Mesothelial cell of epicardium (in vitro differentiated cells): ENCODE measurements around the gene SGCG. TPM values are rescaled to one million over a fixed set of nuclear protein-coding genes. Genes with fewer than 3 reads are reported as not detected.
A peak's percentile ranks its signal among the peaks of the same experiment; 100 is the strongest.

Experiments
- DNase-seq, 2 experiments: peaks; one replicate each; pipeline ENCODE4 v3.0.0; 2021; ENCODE audit warnings: low spot score in 2 of 2; ENCODE audit not compliant: unreplicated experiment in 2 of 2
- H3K27ac Mint-ChIP-seq: 2 replicates; pipeline ENCODE4 v1.8.0; 2021; ENCODE audit warnings: mixed read lengths
- H3K27me3 Mint-ChIP-seq: 2 replicates; pipeline ENCODE4 v1.8.0; 2021; ENCODE audit warnings: low read depth, mixed read lengths
- H3K36me3 Mint-ChIP-seq: 2 replicates; pipeline ENCODE4 v1.8.0; 2021; ENCODE audit warnings: mixed read lengths
- H3K4me1 Mint-ChIP-seq: 2 replicates; pipeline ENCODE4 v1.8.0; 2021; ENCODE audit warnings: mixed read lengths
- H3K4me3 Mint-ChIP-seq: 2 replicates; pipeline ENCODE4 v1.8.0; 2021; ENCODE audit warnings: mild to moderate bottlenecking, moderate library complexity, mixed read lengths
- H3K9me3 Mint-ChIP-seq: 2 replicates; pipeline ENCODE4 v1.8.0; 2021; ENCODE audit warnings: mixed read lengths
- CTCF ChIP-seq: fragments of 200-600 bp; sonication (generic); IDR thresholded peaks from one replicate; pipeline ENCODE4 v1.5.0; 2021; ENCODE audit warnings: antibody characterized with exemption; ENCODE audit not compliant: unreplicated experiment
- total RNA-seq: library from RNA; stranded (reverse); gene quantifications from 3 replicates; pipeline ENCODE4 v1.2.1, GENCODE V29; 2021

Gene SGCG
- total RNA-seq, 1 donor from 2014 or later, result 12.9 TPM

DNA sequence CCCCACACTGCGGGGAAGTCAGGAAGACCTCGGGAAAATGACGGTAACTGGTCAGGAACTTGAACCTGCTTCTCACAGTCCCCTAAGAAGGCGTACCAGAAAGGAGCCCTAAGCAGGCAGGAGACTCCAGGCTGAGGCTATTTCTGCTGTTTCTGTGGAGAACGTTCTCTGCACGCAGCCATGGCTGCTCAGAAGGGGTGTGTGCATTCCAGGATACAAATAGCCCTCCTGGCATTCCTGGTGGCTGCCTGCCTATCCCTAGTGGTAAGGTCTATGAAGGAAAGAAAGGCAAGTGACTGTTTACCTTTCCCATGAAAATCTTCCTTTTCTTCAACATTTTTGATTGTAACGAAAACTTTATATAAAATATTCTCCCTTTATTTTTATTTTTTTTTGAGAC is 2.5 kb downstream of the SGCG start:
- Mint-ChIP-seq H3K27me3 (no peaks in the 10 kb centered on the region), H3K9me3 (no peaks in the 10 kb centered on the region), H3K36me3 (peaks cover 3% of the 10 kb centered on the region), H3K4me1 (peaks cover 30% of the 10 kb centered on the region), H3K27ac (no peak overlapping the region), H3K4me3 (no peak overlapping the region)
- DNase-seq, result no peak
- no peak for TF ChIP-seq CTCF

DNA sequence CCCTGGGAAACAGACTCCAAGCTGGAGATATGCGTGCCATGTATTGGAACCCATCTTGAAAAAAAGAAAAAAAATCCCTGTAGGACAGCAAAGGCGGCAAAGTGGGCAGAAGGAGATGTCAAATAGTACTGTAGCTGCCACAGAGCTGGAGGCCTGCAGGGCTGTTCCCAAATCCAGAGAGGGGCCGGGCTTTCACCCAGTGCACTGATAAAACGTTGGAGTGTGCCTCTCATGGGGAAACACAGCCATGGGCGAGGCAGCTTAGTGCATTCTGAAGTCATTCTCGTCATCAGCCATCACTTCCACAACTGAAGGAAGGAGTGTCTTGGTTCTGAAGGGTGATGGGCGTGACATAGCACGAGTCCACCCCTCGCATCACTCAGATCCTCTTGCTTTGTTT is 4.8 kb downstream of the SGCG start:
- Mint-ChIP-seq H3K4me1 (peaks cover 15% of the 10 kb centered on the region), H3K27me3 (no peaks in the 10 kb centered on the region), H3K4me3 (no peak overlapping the region), H3K9me3 (no peaks in the 10 kb centered on the region), H3K27ac (no peak overlapping the region), H3K36me3 (peaks cover 3% of the 10 kb centered on the region)
- no peak for DNase-seq
- no peak for TF ChIP-seq CTCF

DNA sequence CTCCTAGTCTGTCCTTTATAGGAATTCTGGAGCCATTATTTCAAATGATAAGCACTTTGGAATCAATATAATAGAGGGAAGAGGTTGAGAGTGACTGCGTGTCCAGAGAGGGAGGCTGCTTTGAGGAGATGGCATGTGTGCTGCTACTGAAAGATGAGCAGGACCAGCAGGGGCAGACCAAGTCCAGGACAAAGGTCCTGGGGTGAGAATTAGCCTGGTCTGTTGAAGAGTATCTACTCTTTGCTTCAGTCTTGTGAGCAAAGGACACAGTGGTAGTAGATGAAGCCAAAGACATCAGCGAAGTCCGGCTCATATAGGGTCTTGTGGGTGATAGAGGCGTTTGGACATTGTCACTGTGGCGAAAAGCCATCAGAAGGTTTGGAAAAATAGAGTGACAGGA is 21.1 kb downstream of the SGCG start:
- peaks cover 16% of the 10 kb centered on the region for H3K36me3 Mint-ChIP-seq
- H3K27ac Mint-ChIP-seq, result no peak overlapping the region
- H3K4me1 Mint-ChIP-seq, result peaks cover 18% of the 10 kb centered on the region
- no peaks in the 10 kb centered on the region for H3K27me3 Mint-ChIP-seq
- no peak for DNase-seq
- H3K4me3 Mint-ChIP-seq, result no peak overlapping the region
- peaks cover 14% of the 10 kb centered on the region for H3K9me3 Mint-ChIP-seq
- no peak for TF ChIP-seq CTCF

DNA sequence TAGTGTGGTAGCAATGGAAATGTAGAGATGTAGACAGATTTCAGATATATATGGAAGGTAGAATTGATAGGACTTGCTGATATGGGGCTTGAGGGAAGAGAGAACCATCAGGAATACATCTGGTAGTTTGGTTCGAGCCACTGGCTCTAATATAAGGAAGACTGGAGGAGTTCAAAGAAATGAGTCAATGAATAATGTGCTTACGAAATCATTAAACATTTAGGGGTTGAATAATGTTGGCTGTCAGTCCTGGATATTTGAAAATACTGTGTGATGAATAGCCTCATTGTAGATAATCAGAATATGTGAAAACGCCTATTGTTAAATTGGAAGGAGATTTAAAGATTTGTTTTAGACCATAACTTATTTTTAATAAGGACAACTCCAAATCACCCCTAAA is 21.6 kb downstream of the SGCG start:
- no peak overlapping the region for H3K4me3 Mint-ChIP-seq
- peaks cover 18% of the 10 kb centered on the region for H3K4me1 Mint-ChIP-seq
- H3K36me3 Mint-ChIP-seq, result peaks cover 19% of the 10 kb centered on the region
- H3K27ac Mint-ChIP-seq, result peak overlapping the region; percentile 40
- peaks cover 17% of the 10 kb centered on the region for H3K9me3 Mint-ChIP-seq
- DNase-seq, result no peak
- no peak for TF ChIP-seq CTCF
- no peaks in the 10 kb centered on the region for H3K27me3 Mint-ChIP-seq

DNA sequence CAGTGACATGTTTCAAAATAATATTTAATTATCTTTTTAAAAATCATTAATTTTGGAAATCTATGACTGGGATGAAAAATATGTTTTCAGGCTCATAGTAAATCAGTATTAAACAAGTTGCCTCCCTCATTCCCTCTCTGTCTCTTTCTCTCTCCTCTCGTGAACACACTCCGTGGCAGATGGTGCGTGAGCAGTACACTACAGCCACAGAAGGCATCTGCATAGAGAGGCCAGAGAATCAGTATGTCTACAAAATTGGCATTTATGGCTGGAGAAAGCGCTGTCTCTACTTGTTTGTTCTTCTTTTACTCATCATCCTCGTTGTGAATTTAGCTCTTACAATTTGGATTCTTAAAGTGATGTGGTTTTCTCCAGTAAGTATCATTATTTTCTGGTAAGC is 22.7 kb downstream of the SGCG start:
- no peaks in the 10 kb centered on the region for H3K27me3 Mint-ChIP-seq
- peak overlapping the region; percentile 85 for H3K27ac Mint-ChIP-seq
- no peak for TF ChIP-seq CTCF
- peaks cover 17% of the 10 kb centered on the region for H3K36me3 Mint-ChIP-seq
- peaks cover 22% of the 10 kb centered on the region for H3K4me1 Mint-ChIP-seq
- no peak for DNase-seq
- peaks cover 17% of the 10 kb centered on the region for H3K9me3 Mint-ChIP-seq
- H3K4me3 Mint-ChIP-seq, result no peak overlapping the region

- H3K27me3 Mint-ChIP-seq, result no peaks in the 10 kb centered on the region
- H3K4me1 Mint-ChIP-seq, result peaks cover 23% of the 10 kb centered on the region
- peaks cover 17% of the 10 kb centered on the region for H3K9me3 Mint-ChIP-seq
- no peak for DNase-seq
- H3K4me3 Mint-ChIP-seq, result no peak overlapping the region
- no peak for TF ChIP-seq CTCF
- no peak overlapping the region for H3K27ac Mint-ChIP-seq
- H3K36me3 Mint-ChIP-seq, result peaks cover 17% of the 10 kb centered on the region
Measured at GRCh38 chr13:23205807-23206206, 25.0 kb downstream of the SGCG start.
